DMS79 treated with DMSO at 0.1 percent for 48 hours (cell line): ENCODE data around the gene CEMIP.

Experiments
- DNase-seq: peaks from one replicate; lab custom pipeline; 2025; lab: John Stamatoyannopoulos, UW

The CEMIP gene

GRCh38 chr15:80823995-80824394 lies 44.8 kb downstream of the CEMIP start:
- DNase-seq: no peak

- DNase-seq: no peak
These were observed 46.3 kb downstream of the CEMIP start for GRCh38 chr15:80825361-80826030.

- DNase-seq: no peak
These were observed 49.6 kb downstream of the CEMIP start for GRCh38 chr15:80828796-80829195.

- no peak for DNase-seq
These were observed 51.5 kb downstream of the CEMIP start for GRCh38 chr15:80830677-80831076.

GRCh38 chr15:80831192-80831591 lies 52.0 kb downstream of the CEMIP start:
- DNase-seq: no peak

- DNase-seq: no peak
These were observed 52.5 kb downstream of the CEMIP start for GRCh38 chr15:80831606-80832224.

GRCh38 chr15:80832686-80833085 lies 53.5 kb downstream of the CEMIP start:
- peak; percentile 14 for DNase-seq

GRCh38 chr15:80834402-80834801 lies 55.2 kb downstream of the CEMIP start:
- DNase-seq: no peak

GRCh38 chr15:80834906-80835305 lies 55.7 kb downstream of the CEMIP start:
- DNase-seq: no peak

GRCh38 chr15:80835336-80835735 lies 56.2 kb downstream of the CEMIP start:
- no peak for DNase-seq

- no peak for DNase-seq
These were observed 57.1 kb downstream of the CEMIP start for GRCh38 chr15:80836223-80836622.

- no peak for DNase-seq
These were observed 57.8 kb downstream of the CEMIP start for GRCh38 chr15:80837006-80837405.

- no peak for DNase-seq
These were observed 58.8 kb downstream of the CEMIP start for GRCh38 chr15:80838012-80838411.

- no peak for DNase-seq
These were observed 59.5 kb downstream of the CEMIP start for GRCh38 chr15:80838666-80839065.

- no peak for DNase-seq
These were observed 60.6 kb downstream of the CEMIP start for GRCh38 chr15:80839764-80840130.

GRCh38 chr15:80840182-80841130 lies 61.3 kb downstream of the CEMIP start:
- DNase-seq: no peak

- DNase-seq: no peak
These were observed 62.4 kb downstream of the CEMIP start for GRCh38 chr15:80841541-80841940.

- no peak for DNase-seq
These were observed 65.0 kb downstream of the CEMIP start for GRCh38 chr15:80844011-80844732.

GRCh38 chr15:80846031-80846815 lies 67.1 kb downstream of the CEMIP start:
- DNase-seq: no peak

- no peak for DNase-seq
These were observed 70.1 kb downstream of the CEMIP start for GRCh38 chr15:80849308-80849707.

GRCh38 chr15:80850941-80851451 lies 71.8 kb downstream of the CEMIP start:
- no peak for DNase-seq
